Stimulated activated CD8-positive, alpha-beta memory T cell treated with anti-CD3 and anti-CD28 coated beads, Interleukin-15, amount 100 ng/mL, for 4 hours (primary cell): ENCODE data around the gene STIP1.
A peak's percentile ranks its signal among the peaks of the same experiment; 100 is the strongest.
"Not testable (repeated sequence)": the region's sequence is repeated elsewhere in the genome, so short reads cannot be mapped to it uniquely, and the experiment has no call there.

Experiments
- DNase-seq, 2 donors: peaks; one replicate each; pipeline ENCODE4 v3.0.0-alpha.2; 2020; ENCODE audit warnings: low read depth in 2 of 2

STIP1 gene

DNA sequence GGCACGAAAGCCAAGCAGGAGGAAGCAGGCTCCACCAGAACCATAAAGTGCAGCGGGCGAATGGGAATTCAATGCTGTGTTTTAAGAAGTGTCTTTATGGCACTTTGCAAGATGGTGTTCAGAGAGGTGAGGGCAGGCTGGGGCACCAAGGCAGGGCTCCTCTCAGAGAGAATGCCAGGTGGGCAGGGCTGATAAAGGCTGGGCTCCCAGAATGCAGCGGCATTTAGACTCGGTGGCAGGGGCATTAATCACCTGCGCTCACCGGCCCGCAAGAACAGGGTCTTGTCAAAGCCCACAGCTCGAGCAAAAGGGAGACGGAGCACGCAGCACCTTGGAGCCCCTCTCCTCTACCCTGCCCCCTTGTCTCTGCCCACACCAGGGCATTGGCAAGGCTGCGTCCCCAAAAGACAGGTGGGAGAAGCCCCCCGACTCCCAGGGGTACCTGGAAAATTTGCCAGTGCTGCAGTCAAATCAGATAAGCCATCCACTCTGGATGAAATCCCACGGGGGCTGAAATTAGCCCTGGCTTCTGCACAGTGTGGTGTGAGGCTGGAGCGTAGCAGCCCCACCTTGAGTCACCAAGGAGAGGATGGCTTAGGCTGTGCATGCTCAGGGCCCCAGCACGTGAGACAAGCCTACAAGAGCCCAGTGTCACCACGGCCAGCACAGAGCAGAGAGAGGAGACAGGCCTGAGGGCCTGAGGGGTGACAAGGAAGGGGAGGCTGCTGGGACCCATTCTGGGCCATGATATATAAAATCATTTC lies 28.2 kb upstream of the STIP1 start:
- no peak for DNase-seq

DNA sequence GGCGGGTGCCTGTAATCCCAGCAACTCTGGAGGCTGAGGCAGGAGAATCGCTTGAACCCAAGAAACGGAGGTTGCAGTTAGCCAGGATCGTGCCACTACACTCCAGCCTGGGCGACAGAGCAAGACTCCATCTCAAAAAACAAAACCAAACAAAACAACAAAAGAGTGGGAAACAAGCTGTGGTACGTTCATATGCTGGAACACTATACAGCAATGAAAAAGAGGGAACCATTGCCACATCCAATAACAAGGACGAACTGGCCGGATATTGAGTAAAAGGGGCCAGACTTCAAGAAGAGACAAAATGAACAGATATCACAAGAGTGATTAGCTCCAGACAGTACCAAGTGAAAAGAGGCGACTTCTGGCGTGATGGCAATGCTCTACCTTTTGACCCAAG lies 24.9 kb upstream of the STIP1 start:
- DNase-seq = no peak

- DNase-seq = not testable (repeated sequence)
These were observed 23.2 kb upstream of the STIP1 start for GRCh38 chr11:64162769-64163168.

DNA sequence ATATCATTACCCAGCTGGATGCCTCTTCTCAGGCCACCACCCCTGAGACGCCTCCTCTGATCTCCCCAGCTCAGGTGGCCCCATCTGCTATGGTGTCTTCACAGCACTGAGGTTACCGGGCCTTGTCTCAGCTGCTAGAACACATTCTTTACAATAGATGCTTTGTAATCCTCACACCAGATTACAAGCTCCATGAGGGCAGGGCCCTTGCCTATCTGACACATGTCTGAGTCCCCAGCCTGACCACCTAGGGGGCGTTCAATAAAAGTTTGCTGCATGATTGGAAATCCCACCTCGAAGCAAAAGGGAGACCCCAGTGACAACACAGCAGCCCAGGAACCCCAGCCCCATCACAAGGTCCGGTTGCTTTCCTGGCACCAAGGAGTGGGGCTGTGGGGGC lies 22.0 kb upstream of the STIP1 start:
- DNase-seq = no peak

- DNase-seq = no peak
These were observed 21.3 kb upstream of the STIP1 start for GRCh38 chr11:64164392-64165312.

- no peak for DNase-seq
These were observed 20.5 kb upstream of the STIP1 start for GRCh38 chr11:64165481-64165841.

DNA sequence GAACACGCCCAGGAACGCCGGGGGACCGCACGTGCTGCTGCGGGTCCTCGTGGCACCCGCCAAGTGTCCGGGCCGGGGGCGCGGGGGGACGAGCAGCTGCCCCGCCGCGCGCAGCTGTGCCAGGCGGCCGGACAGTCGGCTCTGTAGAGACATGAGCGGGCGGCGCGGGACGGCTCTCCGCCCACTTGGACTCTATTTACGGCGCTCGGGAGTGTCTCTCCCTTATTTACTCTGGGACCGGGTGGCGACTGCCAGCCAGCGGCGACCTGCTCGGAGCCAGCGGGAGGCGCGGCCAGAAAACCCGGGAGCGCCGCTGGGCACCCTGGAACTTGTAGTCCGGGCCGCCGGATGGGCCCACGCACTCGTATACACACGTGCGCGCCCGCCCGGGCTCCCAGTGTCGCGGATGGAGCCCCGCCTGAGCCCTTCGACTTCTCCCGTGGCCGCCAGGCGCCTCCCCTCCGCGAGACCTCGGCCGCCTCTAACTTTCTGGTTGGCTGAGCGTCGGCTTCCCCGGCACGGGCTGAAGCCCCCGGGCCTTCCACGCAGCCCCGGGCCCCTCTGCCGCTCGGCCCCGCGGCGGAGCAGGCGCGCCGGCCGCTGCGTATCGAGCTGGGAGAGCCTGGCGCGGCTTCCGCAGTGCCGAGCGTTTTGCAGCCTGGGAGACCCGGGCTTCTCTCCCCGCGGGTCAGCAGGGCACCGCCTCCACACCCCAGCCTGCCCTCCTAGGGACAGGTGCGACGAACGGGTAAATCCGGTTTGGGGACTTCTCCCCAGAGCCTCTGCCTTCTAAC lies 19.9 kb upstream of the STIP1 start, which contains the start of gene MACROD1:
MACROD1 (minus strand) TSS at position 272 of the 794 bp plus-strand sequence; CDS start at position 153, 119 bp downstream.
- DNase-seq = peak; percentile 67 to 73

- DNase-seq = no peak
These were observed 15.6 kb upstream of the STIP1 start for GRCh38 chr11:64170419-64170818.

GRCh38 chr11:64173616-64174355 lies 12.2 kb upstream of the STIP1 start:
- no peak for DNase-seq

DNA sequence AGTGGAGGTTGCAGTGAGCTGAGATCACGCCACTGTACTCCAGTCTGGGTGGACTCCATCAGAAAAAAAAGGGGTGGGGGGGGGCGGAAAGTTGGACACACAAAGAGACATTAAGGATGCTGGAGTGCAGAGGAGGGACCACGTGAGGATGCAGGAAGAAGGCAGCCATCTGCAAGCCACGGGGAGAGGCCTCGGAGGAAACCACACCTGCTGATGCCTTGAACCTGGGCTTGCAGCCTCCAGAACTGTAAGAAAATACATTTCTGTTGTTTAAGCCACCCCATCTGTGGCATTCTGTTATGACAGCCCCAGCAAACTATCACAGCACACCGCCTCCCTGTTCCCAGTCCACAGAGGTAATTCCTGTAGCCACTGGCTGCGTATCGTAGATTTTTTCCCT lies 9.2 kb upstream of the STIP1 start:
- no peak for DNase-seq

DNA sequence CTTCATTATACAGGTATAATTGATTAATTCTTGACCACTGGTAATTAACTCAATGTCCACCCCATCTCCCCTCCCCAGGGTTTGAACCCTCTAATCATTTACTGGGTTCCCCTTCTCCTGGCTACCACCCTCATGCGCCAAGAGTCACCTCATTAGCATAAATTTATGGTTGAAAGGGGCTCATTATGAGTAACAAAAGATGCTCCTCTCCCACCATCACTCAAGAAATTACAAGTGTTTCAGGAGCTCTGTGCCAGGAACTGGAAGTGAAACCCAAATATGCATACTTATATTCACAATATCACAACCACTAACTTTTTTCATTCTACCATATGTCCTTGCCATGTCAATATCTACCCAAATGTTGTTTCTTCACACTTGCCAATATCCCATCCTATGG lies 7.8 kb upstream of the STIP1 start:
- DNase-seq = no peak

GRCh38 chr11:64178951-64179639 lies 6.9 kb upstream of the STIP1 start:
- DNase-seq = no peak

DNA sequence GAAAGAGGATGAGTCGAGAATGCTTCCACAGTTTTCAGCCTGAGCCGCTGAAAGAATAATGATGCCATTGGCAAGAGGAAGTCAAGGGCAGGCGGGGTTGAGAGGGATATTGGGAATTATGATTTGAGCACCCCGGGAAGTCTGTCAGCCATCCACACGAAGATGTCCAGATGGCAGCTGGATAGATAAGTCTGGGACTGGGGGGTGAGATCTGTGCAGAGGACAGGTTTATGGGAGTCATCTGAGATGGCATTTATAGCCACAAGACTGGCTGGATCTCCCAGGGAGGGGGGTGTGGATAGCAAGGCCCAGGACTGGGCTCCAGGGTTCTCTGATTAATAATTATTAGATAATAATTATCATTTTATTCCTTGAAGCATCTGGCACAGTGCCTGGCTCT lies 5.1 kb upstream of the STIP1 start:
- DNase-seq = no peak

DNA sequence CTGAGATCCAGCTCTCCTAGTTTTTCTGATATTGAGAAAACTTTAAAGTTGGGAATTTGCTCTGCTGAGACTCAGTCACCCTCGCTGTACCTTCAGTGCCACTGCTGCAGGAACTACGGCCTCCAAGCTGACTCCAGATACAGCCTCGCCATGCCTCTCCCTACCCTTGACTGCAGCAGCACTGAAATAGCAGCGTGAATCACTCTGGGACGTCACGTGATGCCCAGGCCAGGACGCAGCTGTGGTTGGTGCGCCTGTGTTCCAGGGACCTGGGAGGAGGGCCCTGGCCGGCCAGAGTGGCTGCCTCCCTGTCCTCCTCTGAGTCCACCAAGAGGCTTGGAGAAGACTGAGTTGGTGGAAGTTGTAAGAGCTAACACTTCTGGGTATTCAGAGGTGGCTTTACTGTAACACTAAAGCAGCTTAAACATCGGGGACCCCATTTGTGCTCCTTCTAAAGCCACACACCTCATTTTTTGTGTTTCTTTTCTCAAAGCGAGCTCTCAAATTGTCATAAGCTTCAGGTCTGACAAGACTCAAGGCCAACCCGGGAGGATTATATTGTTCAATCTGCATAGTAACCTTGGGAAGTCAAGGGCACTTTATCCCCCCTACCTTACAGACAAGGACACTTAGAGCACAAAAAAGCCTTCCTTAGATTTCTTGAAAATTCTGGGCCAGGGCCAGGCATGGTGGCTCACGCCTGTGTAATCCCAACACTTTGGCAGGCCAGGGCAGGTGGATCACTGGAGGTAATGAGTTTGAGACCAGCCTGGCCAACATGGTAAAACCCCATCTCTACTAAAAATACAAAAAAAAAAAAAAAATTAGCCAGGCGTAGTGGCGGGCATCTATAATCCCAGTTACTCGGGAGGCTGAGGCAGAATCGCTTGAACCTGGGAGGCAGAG lies 4.2 kb upstream of the STIP1 start:
- DNase-seq = no peak

DNA sequence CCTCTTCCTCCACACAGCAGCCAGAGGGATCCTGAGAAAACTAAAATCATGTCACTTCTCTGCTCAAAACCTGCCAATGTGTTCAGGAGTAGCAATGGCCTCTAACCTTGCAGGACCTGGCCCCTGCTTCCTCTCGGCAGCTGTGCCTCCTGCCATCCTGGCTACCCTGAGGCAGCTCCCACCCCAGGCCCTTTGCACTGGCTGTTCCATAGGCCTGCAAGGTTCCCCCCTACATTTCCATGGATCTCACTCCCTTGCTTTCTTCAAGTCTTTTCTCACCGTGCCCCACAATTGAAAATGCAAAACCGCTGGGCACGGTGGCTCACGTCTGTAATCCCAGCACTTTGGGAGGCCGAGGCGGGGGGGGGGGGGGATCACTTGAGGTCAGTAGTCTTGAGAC lies 2.1 kb upstream of the STIP1 start:
- no peak for DNase-seq

GRCh38 chr11:64185175-64185692 lies 737 bp upstream of the STIP1 start:
- DNase-seq = no peak

GRCh38 chr11:64186492-64187165 lies 658 bp downstream of the STIP1 start:
- no peak for DNase-seq

DNA sequence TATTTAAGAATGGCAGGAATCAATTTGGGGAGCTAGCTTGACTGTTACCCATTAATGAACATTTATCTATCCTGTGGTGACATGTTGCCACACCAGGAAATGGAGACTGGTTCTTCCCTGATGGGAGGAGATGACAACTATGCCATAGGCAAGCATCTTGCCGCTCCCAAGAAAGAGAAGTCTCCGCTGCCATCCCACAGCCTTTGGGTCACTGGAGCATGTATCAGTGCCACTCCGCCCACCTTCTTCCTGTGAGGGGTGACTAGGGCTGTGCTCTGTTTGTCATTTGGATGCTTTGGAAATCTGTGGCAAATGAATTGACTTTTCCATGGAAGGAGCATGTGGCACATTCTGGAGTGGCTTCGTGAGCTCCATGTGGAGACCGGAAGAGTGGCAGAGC lies 6.5 kb downstream of the STIP1 start:
- no peak for DNase-seq

- DNase-seq = no peak
These were observed 10.7 kb downstream of the STIP1 start for GRCh38 chr11:64196626-64197025.
